Bronchial epithelial cell (primary cell): ENCODE results near the gene ADCY4. TPM values are rescaled to one million over a fixed set of nuclear protein-coding genes. Genes with fewer than 3 reads are reported as not detected.
"Not testable (repeated sequence)": the region's sequence is repeated elsewhere in the genome, so short reads cannot be mapped to it uniquely, and the experiment has no call there.

Source experiments
- DNase-seq: peaks from one replicate; pipeline ENCODE4 v3.0.0-alpha.2; 2010; ENCODE audit warnings: low read depth
- FAIRE-seq: peaks from 2 replicates; lab custom pipeline; 2011; peaks lifted over from hg19 to GRCh38; lab: Jason Lieb, UNC
- H3K27me3 ChIP-seq: 2 replicates; pipeline ENCODE4 v1.5.1; 2011; ENCODE audit warnings: low read length; ENCODE audit not compliant: control insufficient read depth, insufficient read depth
- H3K36me3 ChIP-seq: 2 replicates; pipeline ENCODE4 v1.5.1; 2011; ENCODE audit warnings: low read length; ENCODE audit not compliant: control insufficient read depth, insufficient read depth
- H3K4me3 ChIP-seq: 2 replicates; pipeline ENCODE4 v1.5.1; 2011; ENCODE audit warnings: mild to moderate bottlenecking, low read depth, low read length, control low read depth
- CTCF ChIP-seq: IDR thresholded peaks from 2 replicates; pipeline ENCODE4 v1.5.1; 2011; ENCODE audit warnings: mild to moderate bottlenecking, moderate library complexity, low read length, control low read depth, inconsistent platforms; ENCODE audit not compliant: insufficient read depth, severe bottlenecking
- total RNA-seq: library from RNA; depleted of rRNA; stranded (reverse); fragments of >200 nt; gene quantifications from 2 replicates; pipeline ENCODE4 v1.2.1, GENCODE V29; 2014

ADCY4 gene
- total RNA-seq, 1 donor from 2014 or later: 0.53 TPM

GRCh38 chr14:24372701-24373416, 38.0 kb upstream of the ADCY4 start:
- peaks cover 5% of the 10 kb centered on the region for H3K36me3 ChIP-seq
- no peak for FAIRE-seq
- DNase-seq: no peak
- no peaks in the 10 kb centered on the region for H3K27me3 ChIP-seq
- no peak overlapping the region for H3K4me3 ChIP-seq
- TF ChIP-seq CTCF: no peak

- not testable (repeated sequence) for DNase-seq, FAIRE-seq, H3K36me3 ChIP-seq
Observed at GRCh38 chr14:24371605-24372004, 36.7 kb upstream of the ADCY4 start.

GRCh38 chr14:24370748-24371147, 35.9 kb upstream of the ADCY4 start:
- no peak overlapping the region for H3K4me3 ChIP-seq
- no peak for FAIRE-seq
- H3K36me3 ChIP-seq: peaks cover 5% of the 10 kb centered on the region
- H3K27me3 ChIP-seq: no peaks in the 10 kb centered on the region
- TF ChIP-seq CTCF: no peak
- DNase-seq: no peak

More at GRCh38 chr14:24371605-24372004, 36.7 kb upstream of the ADCY4 start:
- H3K4me3 ChIP-seq, H3K27me3 ChIP-seq: not testable (repeated sequence)

- no peak for TF ChIP-seq CTCF
- no peak overlapping the region for H3K4me3 ChIP-seq
- no peak for DNase-seq
- H3K36me3 ChIP-seq: peaks cover 5% of the 10 kb centered on the region
- FAIRE-seq: no peak
- no peaks in the 10 kb centered on the region for H3K27me3 ChIP-seq
Observed at GRCh38 chr14:24369907-24370687, 35.2 kb upstream of the ADCY4 start.

- Histone ChIP-seq H3K27me3 (no peaks in the 10 kb centered on the region), H3K36me3 (peaks cover 5% of the 10 kb centered on the region), H3K4me3 (no peak overlapping the region)
- no peak for TF ChIP-seq CTCF
- FAIRE-seq (no peak), DNase-seq (no peak)
Observed at GRCh38 chr14:24369463-24369862, 34.6 kb upstream of the ADCY4 start.

- DNase-seq: no peak
- H3K27me3 ChIP-seq: no peaks in the 10 kb centered on the region
- FAIRE-seq: no peak
- peaks cover 5% of the 10 kb centered on the region for H3K36me3 ChIP-seq
- no peak for TF ChIP-seq CTCF
- H3K4me3 ChIP-seq: peak overlapping the region; percentile 65
Observed at GRCh38 chr14:24368562-24369252, 33.8 kb upstream of the ADCY4 start.
